Kidney (tissue), 14 donors: ENCODE measurements around the gene CCDC38. TPM values are rescaled to one million over a fixed set of nuclear protein-coding genes. Genes with fewer than 3 reads are reported as not detected.

Experiments used
- DNase-seq, 5 donors: peaks; one replicate each; pipeline ENCODE4 v3.0.0-alpha.2; 2013 to 2020
- FAIRE-seq: peaks from 2 replicates; lab custom pipeline; 2012; peaks lifted over from hg19 to GRCh38; lab: Jason Lieb, UNC
- H3K27ac ChIP-seq, 2 donors: one replicate each; pipeline ENCODE4 v1.7.0; 2013; ENCODE audit warnings: low read depth in 2 of 2, low read length in 2 of 2, inconsistent platforms in 1 of 2
- H3K27me3 ChIP-seq: one replicate; pipeline ENCODE4 v1.7.1; 2013; ENCODE audit warnings: low read length, inconsistent platforms; ENCODE audit not compliant: control insufficient read depth, insufficient read depth
- H3K36me3 ChIP-seq, 3 donors: one replicate each; pipeline versions ENCODE4 v1.7.0 to v1.7.1; 2013; ENCODE audit warnings: low read length in 3 of 3, control low read depth in 1 of 3, inconsistent platforms in 1 of 3; ENCODE audit not compliant: insufficient read depth in 3 of 3, control insufficient read depth in 2 of 3
- H3K4me1 ChIP-seq, 3 donors: one replicate each; pipeline versions ENCODE4 v1.7.0 to v1.7.1; 2013; ENCODE audit warnings: low read length in 3 of 3, inconsistent platforms in 1 of 3, low read depth in 1 of 3; ENCODE audit not compliant: control insufficient read depth in 2 of 3, insufficient read depth in 2 of 3
- H3K4me3 ChIP-seq, 3 donors: one replicate each; pipeline versions ENCODE4 v1.7.0 to v1.8.1; 2013; ENCODE audit warnings: low read length in 3 of 3, control low read depth in 1 of 3, inconsistent platforms in 1 of 3
- H3K9ac ChIP-seq, 3 donors: one replicate each; pipeline versions ENCODE4 v1.7.0 to v1.7.1; 2013; ENCODE audit warnings: low read length in 3 of 3, control low read depth in 1 of 3, inconsistent platforms in 1 of 3
- H3K9me3 ChIP-seq, 3 donors: one replicate each; pipeline versions ENCODE4 v1.7.0 to v1.7.1; 2013; ENCODE audit warnings: low read length in 3 of 3, control low read depth in 1 of 3, inconsistent platforms in 1 of 3; ENCODE audit not compliant: control insufficient read depth in 2 of 3, insufficient read depth in 1 of 3
- intact Hi-C: fragments of 100-400 bp; cut with DNase I; formaldehyde crosslinking; loops from one replicate; pipeline ENCODE4 v1.11.1; 2022
- polyA plus RNA-seq: library from polyadenylated mRNA; stranded (reverse); fragments of 350-450 nt; fragmentation: Illumina TruSeq; extraction: RNeasy Lipid Tissue Mini Kit (QIAGEN cat#74804); gene quantifications from one replicate; pipeline ENCODE4 v1.2.3, GENCODE V29; 2014; ENCODE audit warnings: low read depth, low replicate concordance; ENCODE audit not compliant: insufficient read depth
- total RNA-seq: library from RNA; stranded (reverse); fragmentation: NEBNext Ultra II Directional; extraction: Animal tissue kit (Norgen Biotek cat#: 25700); gene quantifications from one replicate; pipeline ENCODE4 v1.2.1, GENCODE V29; 2021
- TF ChIP-seq, protein P1 (sequence below): IDR thresholded peaks from 3 replicates; pipeline ENCODE4 v1.5.1; 2012; ENCODE audit warnings: mild to moderate bottlenecking, moderate library complexity, borderline replicate concordance; ENCODE audit not compliant: insufficient read depth; ENCODE audit errors: extremely low read depth
- donor health status: control.
- donor health status: control.
- donor health status: control.
- donor health status: control.
- donor health status: control.
- donor health status: DM: yes; HTN: yes; CAD: no.
- donor health status: Normal renal cell carcinoma (clear cell type).

Gene CCDC38
- total and polyA plus RNA-seq, 2 donors from 2014 or later, result 0.31 TPM; not detected in 1

DNA sequence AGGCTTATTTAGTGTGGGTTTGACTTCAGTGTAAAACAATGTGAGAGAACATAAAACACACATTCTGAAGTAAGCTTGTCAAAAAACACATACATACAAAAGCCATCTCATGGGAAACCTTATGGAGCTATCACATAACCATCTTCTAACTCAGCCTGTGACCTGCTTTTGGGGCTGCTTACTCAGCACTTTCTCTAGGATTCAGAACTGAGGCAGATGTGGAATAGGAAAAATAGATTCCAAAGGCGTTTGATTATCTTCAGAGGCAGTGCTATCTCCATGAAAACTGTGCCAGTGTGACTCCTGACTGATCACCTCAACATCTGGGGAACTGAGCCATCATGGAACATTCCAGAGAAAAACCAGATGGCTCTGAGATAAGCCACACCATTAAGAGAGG, 40.2 kb upstream of the CCDC38 start:
- Histone ChIP-seq H3K27ac (no peak overlapping the region), H3K9me3 (no peaks in the 10 kb centered on the region), H3K9ac (no peak overlapping the region), H3K4me3 (no peak overlapping the region), H3K4me1 (no peaks in the 10 kb centered on the region), H3K27me3 (no peaks in the 10 kb centered on the region), H3K36me3 (no peaks in the 10 kb centered on the region)
- FAIRE-seq (no peak), DNase-seq (no peak)
- intact Hi-C loops, result no loop called here
- TF ChIP-seq, protein P1, sequence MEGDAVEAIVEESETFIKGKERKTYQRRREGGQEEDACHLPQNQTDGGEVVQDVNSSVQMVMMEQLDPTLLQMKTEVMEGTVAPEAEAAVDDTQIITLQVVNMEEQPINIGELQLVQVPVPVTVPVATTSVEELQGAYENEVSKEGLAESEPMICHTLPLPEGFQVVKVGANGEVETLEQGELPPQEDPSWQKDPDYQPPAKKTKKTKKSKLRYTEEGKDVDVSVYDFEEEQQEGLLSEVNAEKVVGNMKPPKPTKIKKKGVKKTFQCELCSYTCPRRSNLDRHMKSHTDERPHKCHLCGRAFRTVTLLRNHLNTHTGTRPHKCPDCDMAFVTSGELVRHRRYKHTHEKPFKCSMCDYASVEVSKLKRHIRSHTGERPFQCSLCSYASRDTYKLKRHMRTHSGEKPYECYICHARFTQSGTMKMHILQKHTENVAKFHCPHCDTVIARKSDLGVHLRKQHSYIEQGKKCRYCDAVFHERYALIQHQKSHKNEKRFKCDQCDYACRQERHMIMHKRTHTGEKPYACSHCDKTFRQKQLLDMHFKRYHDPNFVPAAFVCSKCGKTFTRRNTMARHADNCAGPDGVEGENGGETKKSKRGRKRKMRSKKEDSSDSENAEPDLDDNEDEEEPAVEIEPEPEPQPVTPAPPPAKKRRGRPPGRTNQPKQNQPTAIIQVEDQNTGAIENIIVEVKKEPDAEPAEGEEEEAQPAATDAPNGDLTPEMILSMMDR, result no peak

DNA sequence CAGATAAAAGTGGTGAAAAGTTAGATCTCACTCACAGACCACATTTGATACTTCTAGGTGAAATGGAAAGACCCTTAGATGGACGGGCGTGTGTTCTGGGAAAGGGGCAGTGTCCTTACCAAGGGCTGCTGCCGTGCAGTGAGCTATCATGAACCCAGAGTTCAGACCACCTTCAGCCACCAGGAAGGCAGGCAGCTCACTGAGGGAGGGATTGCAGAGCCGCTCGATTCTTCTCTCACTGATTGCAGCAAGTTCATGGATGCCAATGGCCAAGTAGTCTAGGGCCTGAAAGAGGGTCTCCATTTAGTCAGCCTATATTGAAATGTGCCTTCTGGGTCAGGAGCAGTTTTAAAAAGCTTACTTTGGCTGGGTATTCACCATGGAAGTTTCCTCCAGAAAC, 38.0 kb upstream of the CCDC38 start:
- Histone ChIP-seq H3K27ac (no peak overlapping the region), H3K9ac (no peak overlapping the region), H3K4me1 (no peaks in the 10 kb centered on the region), H3K9me3 (no peaks in the 10 kb centered on the region), H3K27me3 (no peaks in the 10 kb centered on the region), H3K36me3 (no peaks in the 10 kb centered on the region), H3K4me3 (no peak overlapping the region)
- intact Hi-C loops, result no loop called here
- FAIRE-seq (no peak), DNase-seq (no peak)
- TF ChIP-seq, protein P1, result no peak

DNA sequence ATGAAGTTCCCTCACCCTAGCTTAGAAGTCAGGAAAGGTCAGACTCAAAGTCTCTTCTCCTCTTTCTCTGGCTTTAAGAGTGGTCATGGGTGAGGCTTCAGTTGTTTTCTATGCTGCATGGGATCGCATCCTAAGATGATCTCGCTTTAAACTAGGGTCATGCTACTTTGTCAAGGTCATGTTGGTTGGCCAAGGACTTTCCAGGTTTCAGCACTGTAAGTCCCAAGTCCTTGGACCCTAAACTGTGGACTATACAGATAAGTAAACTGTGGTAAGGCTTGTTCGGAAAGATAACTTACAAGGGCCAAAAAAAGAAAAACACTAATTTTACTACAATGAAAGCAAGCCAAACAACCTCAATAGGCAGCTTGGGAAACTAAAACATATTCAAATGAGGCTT, 36.4 kb upstream of the CCDC38 start:
- H3K27ac ChIP-seq, result no peak overlapping the region
- no peaks in the 10 kb centered on the region for H3K9me3 ChIP-seq
- H3K9ac ChIP-seq, result no peak overlapping the region
- DNase-seq (no peak), FAIRE-seq (no peak)
- H3K4me1 ChIP-seq, result peaks cover 0 to 3% (median 0%) of the 10 kb centered on the region in 3 donors
- no peak overlapping the region for H3K4me3 ChIP-seq
- H3K27me3 ChIP-seq, result no peaks in the 10 kb centered on the region
- no peaks in the 10 kb centered on the region for H3K36me3 ChIP-seq
- intact Hi-C loops, result no loop called here
- TF ChIP-seq, protein P1, result no peak

DNA sequence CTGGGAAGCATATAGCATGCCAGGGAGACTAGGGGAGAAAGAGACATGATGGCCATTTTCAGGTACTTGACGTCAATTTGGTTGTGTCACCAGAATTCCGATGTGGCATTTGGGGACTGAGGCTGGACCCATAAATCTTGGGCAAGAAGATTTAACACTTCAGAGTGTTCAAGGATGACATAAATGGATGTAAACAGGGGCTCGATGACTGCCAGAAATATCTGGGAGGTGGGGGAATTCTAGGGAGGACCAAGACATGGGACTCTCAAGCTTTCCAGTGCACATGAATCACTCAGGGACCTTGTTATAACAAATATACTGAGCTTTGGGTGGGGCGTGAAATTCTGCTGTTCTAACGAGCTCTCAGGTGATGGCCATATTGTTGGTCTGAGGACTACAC, 35.9 kb upstream of the CCDC38 start:
- no peaks in the 10 kb centered on the region for H3K36me3 ChIP-seq
- FAIRE-seq (no peak), DNase-seq (no peak)
- TF ChIP-seq, protein P1, result no peak
- intact Hi-C loops, result no loop called here
- no peaks in the 10 kb centered on the region for H3K27me3 ChIP-seq
- no peak overlapping the region for H3K4me3 ChIP-seq
- peaks cover 0 to 3% (median 0%) of the 10 kb centered on the region in 3 donors for H3K4me1 ChIP-seq
- no peaks in the 10 kb centered on the region for H3K9me3 ChIP-seq
- H3K27ac ChIP-seq, result no peak overlapping the region
- H3K9ac ChIP-seq, result no peak overlapping the region
